GM23338 (cell line): ENCODE data around the gene DOCK10. TPM values are rescaled to one million over a fixed set of nuclear protein-coding genes. Genes with fewer than 3 reads are reported as not detected.

Experiments
- ATAC-seq: fragments of 200-7000 bp; cut with Tn5 transposase; 3 replicates; pipeline ENCODE4 v1.9.1; 2020
- DNase-seq: peaks from one replicate; pipeline ENCODE4 v3.0.0-alpha.2; 2015; ENCODE audit warnings: low spot score
- H2AFZ ChIP-seq: fragments of 200-600 bp; sonication (generic); 2 replicates; pipeline ENCODE4 v1.8.0; 2016; ENCODE audit warnings: antibody characterized with exemption, mild to moderate bottlenecking, moderate library complexity
- H3F3A ChIP-seq: fragments of 200-600 bp; sonication (generic); replicated peaks from 2 replicates; pipeline ENCODE4 v1.8.0; 2017; ENCODE audit warnings: antibody characterized with exemption, mixed run types, low read depth
- H3K27ac ChIP-seq: fragments of 200-600 bp; sonication (generic); 2 replicates; pipeline ENCODE4 v1.6.1; 2016; ENCODE audit warnings: low read depth
- H3K27me3 ChIP-seq: fragments of 200-600 bp; sonication (generic); 2 replicates; pipeline ENCODE4 v1.8.0; 2016; ENCODE audit warnings: mild to moderate bottlenecking, mixed run types, moderate library complexity; ENCODE audit not compliant: insufficient read depth
- H3K36me3 ChIP-seq: fragments of 200-600 bp; sonication (generic); 2 replicates; pipeline ENCODE4 v1.8.0; 2016; ENCODE audit warnings: mild to moderate bottlenecking; ENCODE audit not compliant: insufficient read depth
- H3K4me1 ChIP-seq: fragments of 200-600 bp; sonication (generic); 2 replicates; pipeline ENCODE4 v1.8.0; 2016; ENCODE audit warnings: mild to moderate bottlenecking, moderate library complexity; ENCODE audit not compliant: insufficient read depth
- H3K4me2 ChIP-seq: fragments of 200-600 bp; sonication (generic); 2 replicates; pipeline ENCODE4 v1.7.1; 2017; ENCODE audit warnings: mixed run types
- H3K4me3 ChIP-seq: fragments of 200-600 bp; sonication (generic); 2 replicates; pipeline ENCODE4 v1.6.1; 2016; ENCODE audit warnings: mixed run types
- H3K79me2 ChIP-seq: fragments of 200-600 bp; sonication (generic); replicated peaks from 2 replicates; pipeline ENCODE4 v1.8.0; 2017; ENCODE audit warnings: mild to moderate bottlenecking; ENCODE audit not compliant: insufficient read depth
- H3K9me2 ChIP-seq: fragments of 200-600 bp; sonication (generic); 2 replicates; pipeline ENCODE4 v1.8.0; 2017; ENCODE audit not compliant: insufficient read depth
- H4K20me1 ChIP-seq: fragments of 200-600 bp; sonication (generic); replicated peaks from 2 replicates; pipeline ENCODE4 v1.8.0; 2017; ENCODE audit warnings: mild to moderate bottlenecking; ENCODE audit not compliant: insufficient read depth
- H3K27ac Mint-ChIP-seq: 2 replicates; pipeline ENCODE4 v1.8.0; 2020; ENCODE audit warnings: inconsistent platforms, mild to moderate bottlenecking, moderate library complexity, mixed read lengths
- H3K27me3 Mint-ChIP-seq: 3 replicates; pipeline ENCODE4 v1.8.0; 2022; ENCODE audit warnings: low read depth, mild to moderate bottlenecking, moderate library complexity, mixed read lengths, inconsistent platforms; ENCODE audit not compliant: insufficient read depth, poor library complexity
- H3K36me3 Mint-ChIP-seq: 3 replicates; pipeline ENCODE4 v1.8.0; 2021; ENCODE audit warnings: low read depth, mild to moderate bottlenecking, inconsistent platforms, moderate library complexity, mixed read lengths
- H3K4me1 Mint-ChIP-seq: 3 replicates; pipeline ENCODE4 v1.8.0; 2020; ENCODE audit warnings: mild to moderate bottlenecking, inconsistent platforms, mixed read lengths
- H3K4me3 Mint-ChIP-seq: 3 replicates; pipeline ENCODE4 v1.8.0; 2021; ENCODE audit warnings: moderate library complexity, mild to moderate bottlenecking, inconsistent platforms, mixed read lengths
- H3K9me3 Mint-ChIP-seq: 3 replicates; pipeline ENCODE4 v1.8.0; 2020; ENCODE audit warnings: moderate library complexity, mild to moderate bottlenecking, inconsistent platforms, mixed read lengths
- CREB1 ChIP-seq: fragments of 250-450 bp; sonication (Bioruptor Pico); IDR thresholded peaks from 2 replicates; pipeline ENCODE4 v1.5.0; 2020; ENCODE audit warnings: low read depth, mild to moderate bottlenecking, moderate library complexity
- CTCF ChIP-seq, 2 experiments: fragments of 200-600 bp in 1 of 2; sonication (generic) in 1 of 2; conservative IDR thresholded peaks; 2 replicates each; pipeline versions ENCODE4 v1.5.1 to v1.6.1; 2016 to 2017; ENCODE audit warnings: antibody characterized with exemption in 2 of 2, low read depth in 2 of 2, mild to moderate bottlenecking in 2 of 2, moderate library complexity in 1 of 2
- ETS1 ChIP-seq: IDR thresholded peaks from 2 replicates; pipeline ENCODE4 v1.6.1; 2016; ENCODE audit warnings: antibody characterized with exemption
- EZH2 ChIP-seq: fragments of 200-600 bp; sonication (generic); IDR thresholded peaks from one replicate; pipeline ENCODE4 v1.8.0; 2017; ENCODE audit warnings: antibody characterized with exemption, mild to moderate bottlenecking, low read depth; ENCODE audit not compliant: unreplicated experiment
- EZH2phosphoT487 ChIP-seq: fragments of 200-600 bp; sonication (generic); IDR thresholded peaks from one replicate; pipeline ENCODE4 v1.8.1; 2018; ENCODE audit warnings: antibody characterized with exemption; ENCODE audit not compliant: unreplicated experiment
- JUNB ChIP-seq: IDR thresholded peaks from one replicate; pipeline ENCODE4 v1.6.1; 2016; ENCODE audit warnings: antibody characterized with exemption; ENCODE audit not compliant: unreplicated experiment
- NANOG ChIP-seq: IDR thresholded peaks from 2 replicates; pipeline ENCODE4 v1.6.1; 2016; ENCODE audit warnings: antibody characterized with exemption, borderline replicate concordance
- POLR2AphosphoS5 ChIP-seq: IDR thresholded peaks from 2 replicates; pipeline ENCODE4 v1.6.1; 2016; ENCODE audit warnings: antibody characterized with exemption, low read depth
- REST ChIP-seq: IDR thresholded peaks from one replicate; pipeline ENCODE4 v1.6.1; 2018; ENCODE audit warnings: antibody characterized with exemption; ENCODE audit not compliant: unreplicated experiment
- STAT1 ChIP-seq: IDR thresholded peaks from one replicate; pipeline ENCODE4 v1.6.1; 2016; ENCODE audit warnings: antibody characterized with exemption; ENCODE audit not compliant: unreplicated experiment
- ZNF114 ChIP-seq: fragments of 250-450 bp; sonication (Bioruptor Pico); IDR thresholded peaks from 2 replicates; pipeline ENCODE4 v1.5.0; 2020; ENCODE audit warnings: mild to moderate bottlenecking, moderate library complexity
- ZNF331 ChIP-seq: fragments of 250-450 bp; sonication (Bioruptor Pico); IDR thresholded peaks from 2 replicates; pipeline ENCODE4 v1.5.0; 2020; ENCODE audit warnings: low read depth, mild to moderate bottlenecking, moderate library complexity
- ZNF462 ChIP-seq: fragments of 250-450 bp; sonication (Bioruptor Pico); IDR thresholded peaks from 2 replicates; pipeline ENCODE4 v1.5.0; 2020; ENCODE audit warnings: mild to moderate bottlenecking, moderate library complexity
- polyA plus RNA-seq: library from polyadenylated mRNA; unstranded; fragments of >200 nt; fragmentation: Nextera tagmentation; extraction: Ambion mirVana; gene quantifications from 2 replicates; pipeline ENCODE4 v1.2.1, GENCODE V29; 2016
- total RNA-seq: library from RNA; depleted of rRNA; stranded (reverse); fragments of >200 nt; shearing (Covaris generic); gene quantifications from 2 replicates; pipeline ENCODE4 v1.2.3, GENCODE V29; 2014

Gene DOCK10
- total and polyA plus RNA-seq, 2 experiments from 2014 or later = 1.0 to 1.7 TPM

- Histone ChIP-seq H3K4me3 (no peak overlapping the region), H3K4me1 (no peaks in the 10 kb centered on the region), H3K4me2 (no peak overlapping the region), H3K79me2 (no peaks in the 10 kb centered on the region), H3F3A (no peaks in the 10 kb centered on the region), H3K27ac (no peak overlapping the region), H3K9me2 (no peaks in the 10 kb centered on the region), H3K36me3 (no peaks in the 10 kb centered on the region), H4K20me1 (no peaks in the 10 kb centered on the region), H2AFZ (no peak overlapping the region), H3K27me3 (no peaks in the 10 kb centered on the region)
- no peaks in the 10 kb centered on the region; the same call in 2 of the 3 replicates for H3K9me3 Mint-ChIP-seq
- H3K4me3 Mint-ChIP-seq = no peak overlapping the region
- DNase-seq (peak; percentile 30), ATAC-seq (no peak)
- H3K36me3 Mint-ChIP-seq = no peaks in the 10 kb centered on the region
- TF ChIP-seq ZNF114 (CRISPR knock-in tag) (no peak), CTCF (conservative IDR thresholded peaks at IDR 0.05; ENCODE audit: low read depth in 2 of 2) (no peak), ETS1 (no peak), EZH2phosphoT487 (no peak), NANOG (no peak), EZH2 (no peak), REST (no peak), ZNF331 (no peak), JUNB (no peak), POLR2AphosphoS5 (no peak), STAT1 (no peak), CREB1 (CRISPR knock-in tag) (no peak), ZNF462 (CRISPR knock-in tag) (no peak)
- H3K27ac Mint-ChIP-seq = no peak overlapping the region
- peaks cover 5% of the 10 kb centered on the region for H3K4me1 Mint-ChIP-seq
- H3K27me3 Mint-ChIP-seq = no peaks in the 10 kb centered on the region
These were observed 132.2 kb downstream of the DOCK10 start for GRCh38 chr2:224909885-224910573.
